Right hindlimb (tissue), 1 donor: ENCODE results near the gene VAV3.
A peak's percentile ranks its signal among the peaks of the same experiment; 100 is the strongest.
"Not testable (repeated sequence)": the region's sequence is repeated elsewhere in the genome, so short reads cannot be mapped to it uniquely, and the experiment has no call there.

ENCODE experiments used
- DNase-seq: peaks from one replicate; pipeline ENCODE4 v3.0.0-alpha.2; 2018

Gene VAV3

GRCh38 chr1:107673006-107673405 is 292.0 kb downstream of the VAV3 start:
- DNase-seq: no peak

GRCh38 chr1:107670397-107671040 is 294.5 kb downstream of the VAV3 start:
- no peak for DNase-seq

GRCh38 chr1:107669996-107670395 is 295.0 kb downstream of the VAV3 start:
- peak; percentile 41 for DNase-seq

GRCh38 chr1:107668762-107669161 is 296.2 kb downstream of the VAV3 start:
- no peak for DNase-seq

GRCh38 chr1:107666493-107666892 is 298.5 kb downstream of the VAV3 start:
- DNase-seq: no peak

- DNase-seq: no peak
Observed at GRCh38 chr1:107664982-107665925, 299.7 kb downstream of the VAV3 start.

- DNase-seq: no peak
Observed at GRCh38 chr1:107662971-107663370, 302.0 kb downstream of the VAV3 start.

- no peak for DNase-seq
Observed at GRCh38 chr1:107661158-107661557, 303.8 kb downstream of the VAV3 start.

GRCh38 chr1:107659961-107660360 is 305.0 kb downstream of the VAV3 start:
- no peak for DNase-seq

GRCh38 chr1:107657356-107657755 is 307.6 kb downstream of the VAV3 start:
- DNase-seq: no peak

- no peak for DNase-seq
Observed at GRCh38 chr1:107653765-107654164, 311.2 kb downstream of the VAV3 start.

GRCh38 chr1:107653005-107653404 is 312.0 kb downstream of the VAV3 start:
- no peak for DNase-seq

GRCh38 chr1:107650825-107651224 is 314.2 kb downstream of the VAV3 start:
- DNase-seq: not testable (repeated sequence)

GRCh38 chr1:107649023-107649422 is 316.0 kb downstream of the VAV3 start:
- no peak for DNase-seq

GRCh38 chr1:107648071-107648470 is 316.9 kb downstream of the VAV3 start:
- DNase-seq: no peak

GRCh38 chr1:107647012-107647411 is 318.0 kb downstream of the VAV3 start:
- no peak for DNase-seq

- no peak for DNase-seq
Observed at GRCh38 chr1:107643766-107644165, 321.2 kb downstream of the VAV3 start.

- DNase-seq: no peak
Observed at GRCh38 chr1:107640207-107640606, 324.8 kb downstream of the VAV3 start.

GRCh38 chr1:107637101-107637500 is 327.9 kb downstream of the VAV3 start:
- no peak for DNase-seq

- DNase-seq: no peak
Observed at GRCh38 chr1:107633596-107633995, 331.4 kb downstream of the VAV3 start.

GRCh38 chr1:107626073-107626796 is 338.7 kb downstream of the VAV3 start:
- DNase-seq: no peak

- no peak for DNase-seq
Observed at GRCh38 chr1:107625405-107626029, 339.5 kb downstream of the VAV3 start.

GRCh38 chr1:107623431-107623830 is 341.5 kb downstream of the VAV3 start:
- no peak for DNase-seq
